Stomach (tissue), 9 donors: ENCODE measurements around the gene CACNA1E. TPM values are rescaled to one million over a fixed set of nuclear protein-coding genes. Genes with fewer than 3 reads are reported as not detected.

ENCODE experiments used
- DNase-seq, 2 donors: peaks; one replicate each; pipeline versions ENCODE4 v3.0.0 to v3.0.0-alpha.2; 2013 to 2019
- H3K27ac ChIP-seq, 5 donors: fragments of 200-600 bp in 4 of 5; sonication (generic) in 4 of 5; one replicate each; pipeline ENCODE4 v1.5.1; 2013 to 2019; ENCODE audit warnings: mild to moderate bottlenecking in 1 of 5, moderate library complexity in 1 of 5
- H3K27me3 ChIP-seq, 3 donors: fragments of 200-600 bp; sonication (generic); one replicate each; pipeline ENCODE4 v1.5.1; 2017 to 2019; ENCODE audit warnings: mixed run types in 1 of 3
- H3K36me3 ChIP-seq, 4 donors: fragments of 200-600 bp; sonication (generic); 1 replicate in 3 of 4; 2 replicates in 1 of 4; pipeline ENCODE4 v1.5.1; 2016 to 2019
- H3K4me1 ChIP-seq, 4 donors: fragments of 200-600 bp; sonication (generic); one replicate each; pipeline ENCODE4 v1.5.1; 2016 to 2019
- H3K4me3 ChIP-seq, 4 donors: fragments of 200-600 bp; sonication (generic) in 3 of 4; one replicate each; pipeline ENCODE4 v1.5.1; 2016 to 2019; ENCODE audit warnings: mild to moderate bottlenecking in 1 of 4
- H3K9me3 ChIP-seq, 4 donors: fragments of 200-600 bp; sonication (generic); one replicate each; pipeline ENCODE4 v1.5.1; 2016 to 2019
- CTCF ChIP-seq, 7 experiments: fragments of 450-650 bp in 4 of 7; fragments of 200-600 bp in 3 of 7; sonication (generic) in 3 of 7; IDR thresholded peaks; one replicate each; pipeline ENCODE4 v1.5.1; 2016 to 2019; ENCODE audit warnings: antibody characterized with exemption in 7 of 7, control low read depth in 2 of 7, mild to moderate bottlenecking in 1 of 7
- EP300 ChIP-seq: sonication (generic); formaldehyde crosslinking; IDR thresholded peaks from one replicate; pipeline ENCODE4 v1.6.1; 2017; ENCODE audit warnings: antibody characterized with exemption
- POLR2A ChIP-seq, 4 donors: fragments of 450-650 bp; IDR thresholded peaks; one replicate each; pipeline ENCODE4 v1.6.1; 2016; ENCODE audit warnings: antibody characterized with exemption in 4 of 4, control low read depth in 2 of 4, mild to moderate bottlenecking in 1 of 4, moderate library complexity in 1 of 4
- POLR2AphosphoS5 ChIP-seq, 3 donors: sonication (generic); formaldehyde crosslinking; IDR thresholded peaks; one replicate each; pipeline ENCODE4 v1.6.1; 2016; ENCODE audit warnings: antibody characterized with exemption in 3 of 3
- WGBS, 5 donors: extraction: QIAGEN DNeasy Blood & Tissue Kit in 3 of 5; methylation state at CpG; one replicate each; pipeline versions ENCODE4 v1.1.5 to v1.1.7; 2013 to 2018; 5-methylcytosine and 5-hydroxymethylcytosine counted together
- intact Hi-C: fragments of 100-400 bp; cut with DNase I; formaldehyde crosslinking; loops from one replicate; pipeline ENCODE4 v1.15.1; 2023; ENCODE audit warnings: low total_unique reads
- polyA plus RNA-seq, 3 donors: library from polyadenylated mRNA; stranded (reverse); fragments of 200-250 nt; gene quantifications; one replicate each; pipeline ENCODE4 v1.2.3, GENCODE V29; 2013
- total RNA-seq, 5 donors: library from RNA; depleted of rRNA; stranded (reverse); fragments of >200 nt; gene quantifications; one replicate each; pipeline versions ENCODE4 v1.1.0 to v1.2.3, GENCODE V29; 2014 to 2016
- donor health status: healthy with polysubstance abuse.
- donor health status: Bipolar disorder and iron deficiency.
- donor health status: healthy.

Gene CACNA1E
- total and polyA plus RNA-seq, 8 donors: under 0.01 to 1.8 (median 0.01) TPM; not detected in 4

- no peak for DNase-seq
- Histone ChIP-seq H3K36me3 (no peaks in the 10 kb centered on the region), H3K27me3 (no peaks in the 10 kb centered on the region), H3K4me1 (no peaks in the 10 kb centered on the region), H3K9me3 (no peaks in the 10 kb centered on the region), H3K4me3 (no peak overlapping the region), H3K27ac (no peak overlapping the region)
- WGBS, 5 donors: 63 to 83% (median 71%) methylated on average over 5 of the region's 5 CpGs
- intact Hi-C loops: no loop called here
- no peak for TF ChIP-seq POLR2A (IDR thresholded peaks at IDR 0.05)
- no peak for TF ChIP-seq EP300
- no peak for TF ChIP-seq POLR2AphosphoS5 (IDR thresholded peaks at IDR 0.05)
- no peak for TF ChIP-seq CTCF (IDR thresholded peaks at IDR 0.05)
Observed at GRCh38 chr1:181765451-181766026, 282.2 kb downstream of the CACNA1E start.

- no peak for DNase-seq
- Histone ChIP-seq H3K4me1 (no peaks in the 10 kb centered on the region), H3K9me3 (no peaks in the 10 kb centered on the region), H3K4me3 (no peak overlapping the region), H3K36me3 (no peaks in the 10 kb centered on the region), H3K27me3 (no peaks in the 10 kb centered on the region), H3K27ac (no peak overlapping the region)
- intact Hi-C loops: no loop called here
- WGBS, 5 donors: 53 to 82% (median 76%) methylated on average over 2 of the region's 2 CpGs
- TF ChIP-seq EP300 (no peak), POLR2A (IDR thresholded peaks at IDR 0.05) (no peak), POLR2AphosphoS5 (IDR thresholded peaks at IDR 0.05) (no peak)
Observed at GRCh38 chr1:181767001-181767708, 283.8 kb downstream of the CACNA1E start.

GRCh38 chr1:181768211-181768929 is 285.1 kb downstream of the CACNA1E start:
- Histone ChIP-seq H3K4me1 (no peaks in the 10 kb centered on the region), H3K4me3 (no peak overlapping the region), H3K36me3 (no peaks in the 10 kb centered on the region), H3K27me3 (no peaks in the 10 kb centered on the region), H3K9me3 (no peaks in the 10 kb centered on the region), H3K27ac (no peak overlapping the region)
- DNase-seq: no peak
- intact Hi-C loops: no loop called here
- TF ChIP-seq EP300: no peak
- TF ChIP-seq POLR2AphosphoS5 (IDR thresholded peaks at IDR 0.05): no peak
- no peak for TF ChIP-seq POLR2A (IDR thresholded peaks at IDR 0.05)
- no peak for TF ChIP-seq CTCF (IDR thresholded peaks at IDR 0.05)
- WGBS, 5 donors: 46 to 50% (median 48%) methylated on average over 3 of the region's 3 CpGs

- H3K4me1 ChIP-seq: no peaks in the 10 kb centered on the region
- 85 to 89% (median 87%) methylated on average over 4 of the region's 4 CpGs for WGBS, 5 donors
- DNase-seq: no peak
- H3K27ac ChIP-seq: no peak overlapping the region
- TF ChIP-seq EP300 (no peak), CTCF (IDR thresholded peaks at IDR 0.05) (no peak), POLR2AphosphoS5 (IDR thresholded peaks at IDR 0.05) (no peak), POLR2A (IDR thresholded peaks at IDR 0.05) (no peak)
- intact Hi-C loops: no loop called here
- no peaks in the 10 kb centered on the region for H3K27me3 ChIP-seq
- H3K4me3 ChIP-seq: no peak overlapping the region
- H3K36me3 ChIP-seq: no peaks in the 10 kb centered on the region
- H3K9me3 ChIP-seq: no peaks in the 10 kb centered on the region
Observed at GRCh38 chr1:181768930-181769280, 285.6 kb downstream of the CACNA1E start.
